RWPE2 (cell line): Measurements from ENCODE around the gene HIC1.

Experiments
- ATAC-seq: fragments of 200-7000 bp; cut with Tn5 transposase; 3 replicates; pipeline ENCODE4 v1.9.1; 2021; ENCODE audit warnings: low read depth
- DNase-seq: peaks from one replicate; pipeline ENCODE4 v3.0.0-alpha.2; 2020; ENCODE audit warnings: low spot score
- H3K27ac ChIP-seq: fragments of 450-650 bp; 2 replicates; pipeline ENCODE4 v1.5.1; 2017; ENCODE audit warnings: mild to moderate bottlenecking; ENCODE audit not compliant: poor library complexity, severe bottlenecking
- H3K27me3 ChIP-seq: fragments of 250-450 bp; sonication (Bioruptor Pico); 2 replicates; pipeline ENCODE4 v1.5.1; 2021; ENCODE audit warnings: mild to moderate bottlenecking, moderate library complexity; ENCODE audit not compliant: insufficient read depth, poor library complexity, severe bottlenecking
- H3K36me3 ChIP-seq: fragments of 250-450 bp; sonication (Bioruptor Pico); 2 replicates; pipeline ENCODE4 v1.5.1; 2020; ENCODE audit warnings: low read depth, mild to moderate bottlenecking, moderate library complexity
- H3K4me1 ChIP-seq: fragments of 250-450 bp; sonication (Bioruptor Pico); 2 replicates; pipeline ENCODE4 v1.5.1; 2021; ENCODE audit warnings: mild to moderate bottlenecking, moderate library complexity; ENCODE audit not compliant: insufficient read depth, poor library complexity, severe bottlenecking
- H3K4me3 ChIP-seq: fragments of 250-450 bp; sonication (Bioruptor Pico); 2 replicates; pipeline ENCODE4 v1.5.1; 2021; ENCODE audit warnings: mild to moderate bottlenecking, moderate library complexity; ENCODE audit not compliant: severe bottlenecking
- H3K9me3 ChIP-seq: fragments of 250-450 bp; sonication (Bioruptor Pico); 2 replicates; pipeline ENCODE4 v1.5.1; 2021; ENCODE audit warnings: mild to moderate bottlenecking, moderate library complexity; ENCODE audit not compliant: severe bottlenecking
- TF ChIP-seq, protein P1 (sequence below): fragments of 450-650 bp; IDR thresholded peaks from one replicate; pipeline ENCODE4 v1.5.1; 2017; ENCODE audit warnings: mild to moderate bottlenecking, moderate library complexity; ENCODE audit not compliant: poor library complexity, severe bottlenecking

The HIC1 gene, protein sequence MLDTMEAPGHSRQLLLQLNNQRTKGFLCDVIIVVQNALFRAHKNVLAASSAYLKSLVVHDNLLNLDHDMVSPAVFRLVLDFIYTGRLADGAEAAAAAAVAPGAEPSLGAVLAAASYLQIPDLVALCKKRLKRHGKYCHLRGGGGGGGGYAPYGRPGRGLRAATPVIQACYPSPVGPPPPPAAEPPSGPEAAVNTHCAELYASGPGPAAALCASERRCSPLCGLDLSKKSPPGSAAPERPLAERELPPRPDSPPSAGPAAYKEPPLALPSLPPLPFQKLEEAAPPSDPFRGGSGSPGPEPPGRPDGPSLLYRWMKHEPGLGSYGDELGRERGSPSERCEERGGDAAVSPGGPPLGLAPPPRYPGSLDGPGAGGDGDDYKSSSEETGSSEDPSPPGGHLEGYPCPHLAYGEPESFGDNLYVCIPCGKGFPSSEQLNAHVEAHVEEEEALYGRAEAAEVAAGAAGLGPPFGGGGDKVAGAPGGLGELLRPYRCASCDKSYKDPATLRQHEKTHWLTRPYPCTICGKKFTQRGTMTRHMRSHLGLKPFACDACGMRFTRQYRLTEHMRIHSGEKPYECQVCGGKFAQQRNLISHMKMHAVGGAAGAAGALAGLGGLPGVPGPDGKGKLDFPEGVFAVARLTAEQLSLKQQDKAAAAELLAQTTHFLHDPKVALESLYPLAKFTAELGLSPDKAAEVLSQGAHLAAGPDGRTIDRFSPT

DNA sequence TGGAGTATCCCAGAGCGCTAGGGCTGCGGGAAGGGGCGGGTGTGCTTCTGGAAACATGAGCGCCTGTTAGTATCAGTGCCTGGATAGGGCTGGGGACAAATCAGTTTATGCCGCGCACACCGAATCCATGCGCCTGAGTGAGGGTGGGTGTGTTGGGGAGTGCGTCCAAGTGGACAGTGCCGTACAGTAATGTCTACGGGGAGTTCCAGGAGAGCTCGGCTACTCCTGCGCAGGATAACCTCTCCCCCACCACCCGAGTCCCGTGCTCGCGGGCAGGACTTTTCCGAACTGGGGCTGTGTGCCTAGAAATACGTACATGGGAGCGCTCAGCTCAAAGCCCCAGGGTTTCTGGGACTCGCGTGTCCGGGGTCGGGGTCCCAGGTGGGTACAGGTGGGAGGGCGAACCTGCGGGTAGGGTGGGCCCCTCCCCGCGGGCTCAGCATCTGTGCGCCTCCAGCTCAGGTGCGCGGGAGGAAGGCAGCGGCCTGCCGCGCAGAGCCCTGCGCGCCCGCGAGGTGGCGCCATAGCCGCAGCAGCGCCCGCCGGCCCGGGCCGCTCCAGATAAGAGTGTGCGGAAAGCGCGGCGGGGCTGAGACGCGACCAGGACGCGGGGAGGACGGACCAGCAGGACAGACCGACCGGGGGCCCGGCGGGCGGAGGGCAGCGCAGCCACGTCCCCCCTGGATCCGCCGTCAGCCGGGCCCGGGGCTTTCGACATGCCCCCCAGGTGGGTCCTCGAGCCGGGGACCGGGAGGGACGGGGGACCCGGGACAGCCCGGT is at the start of gene HIC1:
Gene HIC1 (plus strand): TSS at position 592 of the 780 bp plus-strand sequence. CDS start 1,588 bp downstream, outside the sequence.
- TF ChIP-seq, protein P1, sequence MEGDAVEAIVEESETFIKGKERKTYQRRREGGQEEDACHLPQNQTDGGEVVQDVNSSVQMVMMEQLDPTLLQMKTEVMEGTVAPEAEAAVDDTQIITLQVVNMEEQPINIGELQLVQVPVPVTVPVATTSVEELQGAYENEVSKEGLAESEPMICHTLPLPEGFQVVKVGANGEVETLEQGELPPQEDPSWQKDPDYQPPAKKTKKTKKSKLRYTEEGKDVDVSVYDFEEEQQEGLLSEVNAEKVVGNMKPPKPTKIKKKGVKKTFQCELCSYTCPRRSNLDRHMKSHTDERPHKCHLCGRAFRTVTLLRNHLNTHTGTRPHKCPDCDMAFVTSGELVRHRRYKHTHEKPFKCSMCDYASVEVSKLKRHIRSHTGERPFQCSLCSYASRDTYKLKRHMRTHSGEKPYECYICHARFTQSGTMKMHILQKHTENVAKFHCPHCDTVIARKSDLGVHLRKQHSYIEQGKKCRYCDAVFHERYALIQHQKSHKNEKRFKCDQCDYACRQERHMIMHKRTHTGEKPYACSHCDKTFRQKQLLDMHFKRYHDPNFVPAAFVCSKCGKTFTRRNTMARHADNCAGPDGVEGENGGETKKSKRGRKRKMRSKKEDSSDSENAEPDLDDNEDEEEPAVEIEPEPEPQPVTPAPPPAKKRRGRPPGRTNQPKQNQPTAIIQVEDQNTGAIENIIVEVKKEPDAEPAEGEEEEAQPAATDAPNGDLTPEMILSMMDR: peak; percentile 95
- H3K27ac ChIP-seq: peak within 1 kb of the TSS; percentile 11
- peaks cover 2% of the 10 kb centered on the region for H3K27me3 ChIP-seq
- no peaks in the 10 kb centered on the region for H3K9me3 ChIP-seq
- H3K4me3 ChIP-seq: peak within 1 kb of the TSS; percentile 39
- ATAC-seq: peak; percentile 77
- H3K4me1 ChIP-seq: no peaks in the 10 kb centered on the region
- H3K36me3 ChIP-seq: no peaks in the 10 kb centered on the region
- DNase-seq: peak; percentile 75

DNA sequence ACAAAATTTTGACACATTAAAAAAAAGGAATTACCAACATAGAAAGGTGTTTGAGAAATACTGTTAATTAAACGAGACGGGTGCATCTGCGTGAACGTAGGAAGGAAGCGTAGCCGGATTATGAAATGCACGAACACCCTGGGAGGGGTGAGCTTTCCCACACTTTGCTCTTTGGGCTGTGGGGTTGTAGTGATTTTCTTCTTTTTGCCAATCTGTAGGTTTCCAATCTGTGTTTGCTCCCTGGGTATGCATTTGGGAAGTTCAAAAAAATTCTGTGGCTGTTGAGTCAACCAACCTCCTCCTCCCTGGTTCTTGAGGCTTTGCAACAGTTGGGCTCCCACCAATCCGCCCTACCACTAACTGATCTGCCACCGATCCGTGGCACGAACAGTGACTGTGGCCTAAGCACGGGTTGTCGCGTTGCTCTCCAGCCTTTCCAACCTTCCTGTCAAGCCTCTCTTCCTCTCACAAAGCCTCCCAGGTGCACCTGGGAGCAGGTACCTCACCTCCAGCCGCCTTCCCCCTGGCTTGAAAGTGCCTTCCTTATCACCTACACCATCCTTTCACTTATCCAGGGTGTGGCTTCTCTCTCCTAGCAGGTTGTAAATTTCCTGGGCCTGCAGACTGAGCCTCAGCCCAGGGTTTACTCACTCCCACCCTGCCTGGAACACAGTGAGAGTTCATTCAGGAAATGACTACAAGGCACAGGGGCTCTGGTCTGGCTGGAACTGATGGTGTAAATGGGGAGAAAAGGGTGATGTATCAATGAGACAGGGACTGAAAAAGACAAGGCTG is 46.4 kb upstream of the HIC1 start:
- Histone ChIP-seq H3K4me3 (no peak overlapping the region), H3K4me1 (peaks cover 10% of the 10 kb centered on the region), H3K27me3 (no peaks in the 10 kb centered on the region), H3K36me3 (no peaks in the 10 kb centered on the region), H3K9me3 (no peaks in the 10 kb centered on the region), H3K27ac (no peak overlapping the region)
- TF ChIP-seq, protein P1: no peak
- DNase-seq: no peak
- peak; percentile 30; the same call in 1 of the 3 replicates for ATAC-seq

DNA sequence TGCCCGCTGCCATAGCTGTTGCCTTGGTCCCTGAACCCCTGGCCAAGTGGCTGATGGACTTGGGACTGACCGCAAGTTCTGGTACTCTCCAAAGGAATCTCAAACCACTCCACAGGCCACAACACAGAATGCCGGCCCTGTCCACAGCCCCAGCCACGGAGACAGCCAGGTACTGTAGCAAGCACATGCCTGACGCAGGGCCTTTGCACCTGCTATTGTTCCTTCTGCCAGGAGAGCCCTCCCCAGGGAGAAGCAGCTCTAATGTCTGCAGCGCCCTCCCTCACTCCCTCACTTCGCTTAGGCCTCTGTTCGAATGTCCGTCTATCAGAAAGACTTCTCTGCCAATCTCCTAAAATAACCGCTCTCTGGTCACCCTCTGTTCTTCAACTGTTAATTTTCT is 45.2 kb upstream of the HIC1 start:
- DNase-seq (no peak), ATAC-seq (no peak)
- no peak overlapping the region for H3K4me3 ChIP-seq
- H3K27ac ChIP-seq: no peak overlapping the region
- H3K9me3 ChIP-seq: no peaks in the 10 kb centered on the region
- H3K4me1 ChIP-seq: peaks cover 10% of the 10 kb centered on the region
- no peaks in the 10 kb centered on the region for H3K36me3 ChIP-seq
- TF ChIP-seq, protein P1: no peak
- H3K27me3 ChIP-seq: no peaks in the 10 kb centered on the region

DNA sequence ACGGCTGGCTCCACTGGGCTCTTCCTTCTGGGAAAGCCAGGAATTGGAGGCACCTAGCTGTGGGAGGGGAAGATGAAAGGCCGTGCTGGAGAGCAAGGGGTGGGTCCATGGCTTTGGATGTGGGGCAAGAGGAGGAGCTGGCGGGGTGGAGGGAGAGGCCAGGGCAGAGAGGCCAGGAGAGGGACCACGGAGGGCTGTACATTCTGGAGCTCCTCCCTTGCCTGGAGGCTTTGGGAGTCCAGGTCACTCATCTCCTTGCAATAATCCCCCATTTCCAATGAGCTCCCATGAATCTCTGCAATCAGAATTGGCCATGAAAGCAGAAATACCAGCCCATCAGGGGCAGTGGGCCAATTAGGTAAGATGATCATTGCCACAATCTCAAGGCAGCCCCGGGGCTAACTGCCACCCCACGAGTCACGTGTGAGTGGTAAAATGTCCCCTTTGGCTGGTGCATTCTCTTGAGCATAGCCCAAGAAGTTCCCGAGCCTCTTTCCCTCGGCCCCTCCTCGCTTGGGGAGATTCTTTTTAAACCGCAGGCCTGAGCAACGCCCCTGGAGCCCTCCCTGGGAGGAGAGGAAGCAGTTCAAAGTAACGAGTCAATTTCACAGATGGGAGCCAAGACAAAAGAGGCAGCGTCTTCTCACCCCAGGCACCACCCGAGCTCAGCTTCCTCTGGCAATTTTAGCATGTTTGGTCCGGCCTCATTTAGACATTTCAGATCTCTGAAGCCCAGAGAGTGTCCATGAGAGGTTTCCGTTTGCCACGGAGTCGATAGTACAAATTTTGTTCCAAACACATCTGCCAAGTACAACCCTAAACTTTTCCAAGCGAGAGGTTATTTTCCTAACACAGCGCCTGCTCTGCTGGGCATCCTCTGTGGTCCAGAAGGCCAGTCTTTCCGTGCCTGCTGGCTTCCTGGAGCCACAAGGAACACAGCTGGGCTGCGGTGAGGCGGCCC is 43.2 kb upstream of the HIC1 start:
- H3K36me3 ChIP-seq: no peaks in the 10 kb centered on the region
- no peaks in the 10 kb centered on the region for H3K27me3 ChIP-seq
- H3K27ac ChIP-seq: peak overlapping the region; percentile 14
- no peak for DNase-seq
- peak; percentile 75 for ATAC-seq
- no peaks in the 10 kb centered on the region for H3K9me3 ChIP-seq
- H3K4me1 ChIP-seq: peaks cover 10% of the 10 kb centered on the region
- TF ChIP-seq, protein P1: no peak
- H3K4me3 ChIP-seq: no peak overlapping the region
